ENCODE measurements around the gene TMEM163.
"Not testable (repeated sequence)": the region's sequence is repeated elsewhere in the genome, so short reads cannot be mapped to it uniquely, and the experiment has no call there.

Gene TMEM163

GRCh38 chr2:134581877-134582546 is 136.8 kb downstream of the TMEM163 start:
- DNase-seq (ENCODE audit: low read depth in 2 of 2) = no peak

DNA sequence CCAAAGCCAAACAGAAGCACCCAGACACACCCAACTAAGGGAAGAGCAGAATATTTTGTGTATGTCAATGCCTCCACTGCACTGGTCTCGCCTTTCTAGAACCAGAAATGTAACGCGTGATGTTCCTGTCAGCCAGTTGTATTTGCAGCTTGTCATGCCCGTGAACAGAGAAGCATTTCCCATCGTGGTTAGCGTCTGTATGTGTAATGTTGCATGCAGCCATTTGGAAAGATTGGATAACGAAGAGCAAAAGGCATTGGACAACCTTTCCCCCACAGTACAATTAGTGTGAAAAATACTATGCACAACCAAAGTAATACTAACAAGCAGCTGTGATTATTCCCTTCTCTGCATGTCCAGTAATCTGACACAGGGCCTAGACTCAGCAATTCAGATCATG is 140.5 kb downstream of the TMEM163 start:
- DNase-seq (ENCODE audit: low read depth in 2 of 2) = no peak

- DNase-seq (ENCODE audit: low read depth in 2 of 2) = no peak
These were observed 142.3 kb downstream of the TMEM163 start for GRCh38 chr2:134576478-134576877.

- no peak for DNase-seq (ENCODE audit: low read depth in 2 of 2)
These were observed 142.9 kb downstream of the TMEM163 start for GRCh38 chr2:134575888-134576287.

- DNase-seq (ENCODE audit: low read depth in 2 of 2) = no peak
These were observed 144.0 kb downstream of the TMEM163 start for GRCh38 chr2:134574611-134575330.

- DNase-seq (ENCODE audit: low read depth in 2 of 2) = no peak
These were observed 145.1 kb downstream of the TMEM163 start for GRCh38 chr2:134573724-134574123.

DNA sequence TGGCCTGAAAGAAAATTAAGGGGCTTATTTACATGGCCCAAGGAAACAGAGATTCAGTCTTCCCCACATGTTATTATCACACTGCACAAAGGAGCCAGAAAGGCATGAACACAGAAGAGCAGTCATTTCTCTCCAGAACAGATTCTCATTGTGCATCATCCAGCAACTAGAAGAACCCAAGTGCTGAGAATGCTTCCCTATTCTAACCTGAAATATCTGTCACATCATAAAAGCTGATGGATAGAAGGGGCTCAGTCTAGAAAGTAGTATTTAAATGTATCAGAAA is 145.8 kb downstream of the TMEM163 start:
- no peak for DNase-seq (ENCODE audit: low read depth in 2 of 2)

- no peak for DNase-seq (ENCODE audit: low read depth in 2 of 2)
These were observed 146.3 kb downstream of the TMEM163 start for GRCh38 chr2:134572314-134573084.

DNA sequence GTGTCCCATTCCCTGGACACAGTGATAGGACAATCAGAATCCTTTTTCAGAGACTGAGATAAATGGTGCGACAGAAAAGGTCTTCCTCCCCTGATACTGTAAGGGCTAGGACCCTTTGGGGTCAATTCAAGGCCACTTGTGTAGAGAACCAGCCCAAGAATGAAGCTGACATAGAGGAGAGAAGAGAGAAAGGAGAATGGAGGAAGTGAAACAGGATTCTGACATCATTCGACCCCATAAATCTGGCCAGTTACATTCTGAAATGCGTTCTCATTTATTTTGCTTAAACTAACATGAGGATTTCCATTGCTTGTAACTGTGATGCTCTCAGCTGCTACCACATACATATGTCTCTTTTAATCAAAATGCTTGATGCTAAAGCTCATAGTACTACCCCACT is 148.1 kb downstream of the TMEM163 start:
- no peak for DNase-seq (ENCODE audit: low read depth in 2 of 2)

- DNase-seq (ENCODE audit: low read depth in 2 of 2) = no peak
These were observed 150.4 kb downstream of the TMEM163 start for GRCh38 chr2:134568413-134568812.

GRCh38 chr2:134567666-134568065 is 151.1 kb downstream of the TMEM163 start:
- no peak for DNase-seq (ENCODE audit: low read depth in 2 of 2)

DNA sequence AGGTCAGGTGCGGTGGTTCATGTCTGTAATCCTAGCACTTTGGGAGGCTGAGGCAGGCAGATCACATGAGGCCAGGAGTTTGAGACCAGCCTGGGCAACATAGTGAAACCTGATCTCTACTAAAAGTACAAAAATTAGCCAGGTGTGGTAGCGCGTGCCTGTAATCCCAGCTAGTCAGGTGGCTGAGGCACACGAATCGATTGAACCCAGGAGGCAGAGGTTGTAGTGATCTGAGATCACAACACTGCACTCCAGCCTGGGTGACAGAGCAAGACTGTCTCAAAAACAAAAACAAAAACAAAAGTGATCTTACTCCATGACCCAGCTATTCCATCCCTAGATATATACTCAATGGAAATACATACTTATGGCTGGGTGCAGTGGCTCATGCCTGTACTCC is 153.8 kb downstream of the TMEM163 start:
- not testable (repeated sequence) for DNase-seq (ENCODE audit: low read depth in 2 of 2)

DNA sequence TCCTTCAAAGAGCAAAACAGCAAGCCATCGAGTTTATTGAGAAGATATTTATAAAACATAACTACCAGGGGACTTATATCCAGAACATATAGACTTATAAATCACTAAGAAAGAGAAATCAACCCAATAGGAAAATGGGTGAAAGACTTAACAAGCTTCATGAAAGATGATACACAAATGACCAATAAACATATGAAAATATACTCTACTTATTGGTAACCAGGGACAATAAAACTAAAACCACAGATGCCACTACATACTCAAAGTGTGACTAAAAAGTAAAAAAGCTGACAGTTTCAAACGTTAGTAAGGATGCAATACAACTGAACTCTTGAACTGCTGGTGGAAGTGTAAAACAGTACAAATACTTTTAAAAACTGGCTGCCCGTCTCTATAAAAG is 154.3 kb downstream of the TMEM163 start:
- no peak for DNase-seq (ENCODE audit: low read depth in 2 of 2)

DNA sequence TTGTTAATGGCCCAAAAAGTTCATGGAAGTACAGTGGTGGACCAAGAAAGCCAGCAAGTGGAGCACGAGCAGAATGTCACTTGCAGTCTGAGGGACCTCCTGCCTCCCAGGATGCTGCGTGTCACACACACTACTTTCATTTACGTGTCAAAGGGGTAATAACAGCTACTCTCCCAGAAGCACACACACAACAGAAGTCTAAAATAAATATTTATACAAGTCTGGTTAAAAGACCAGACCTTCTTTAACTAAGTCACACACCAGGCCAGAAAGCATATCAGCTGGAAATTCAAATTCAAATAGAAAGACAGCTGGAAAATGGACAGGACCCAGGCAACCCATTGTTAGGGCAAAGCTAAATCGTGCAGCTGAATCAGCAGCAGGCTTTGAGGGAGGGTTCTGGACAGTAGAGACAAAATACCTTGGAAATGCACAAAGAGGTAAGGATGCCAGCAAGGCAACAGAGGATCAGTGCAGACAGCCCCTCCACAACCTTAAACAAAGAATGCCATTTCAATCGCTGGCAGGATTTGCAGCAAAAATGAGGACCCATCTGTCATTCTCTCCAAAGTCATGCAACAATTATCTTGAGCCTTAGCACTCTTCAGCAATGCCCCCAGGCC is 160.5 kb downstream of the TMEM163 start:
- DNase-seq (ENCODE audit: low read depth in 2 of 2) = no peak

GRCh38 chr2:134555411-134555810 is 163.4 kb downstream of the TMEM163 start:
- DNase-seq (ENCODE audit: low read depth in 2 of 2) = no peak

GRCh38 chr2:134553657-134554056 is 165.1 kb downstream of the TMEM163 start:
- DNase-seq (ENCODE audit: low read depth in 2 of 2) = no peak

DNA sequence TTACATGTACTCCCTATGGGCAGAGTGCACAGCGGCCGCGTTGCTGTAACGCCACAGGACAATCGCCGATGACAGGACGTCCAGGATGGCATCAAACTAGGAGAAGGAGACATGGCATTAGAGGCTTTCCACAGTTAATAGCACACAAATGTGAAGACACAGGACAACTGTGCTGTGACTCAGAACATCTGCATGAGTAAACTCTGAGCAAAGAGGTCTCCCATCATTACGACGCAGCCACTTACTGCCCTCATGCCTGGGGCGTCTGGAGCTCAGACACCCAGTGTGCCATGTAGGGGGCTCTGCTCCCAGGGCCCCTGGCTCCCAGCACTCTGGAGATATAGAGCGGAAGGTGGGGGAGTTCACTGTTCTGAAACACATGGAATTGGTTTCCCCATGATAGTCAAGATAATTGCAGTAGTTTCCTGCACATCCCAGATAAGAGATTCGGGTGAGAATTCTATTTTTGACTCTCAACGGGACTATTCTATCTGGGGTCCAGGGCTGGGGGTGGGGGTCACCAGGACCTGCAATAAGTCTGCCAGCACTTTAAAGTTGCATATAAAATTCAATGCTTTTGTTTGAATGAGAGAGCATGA is 168.1 kb downstream of the TMEM163 start:
- DNase-seq (ENCODE audit: low read depth in 2 of 2) = no peak

DNA sequence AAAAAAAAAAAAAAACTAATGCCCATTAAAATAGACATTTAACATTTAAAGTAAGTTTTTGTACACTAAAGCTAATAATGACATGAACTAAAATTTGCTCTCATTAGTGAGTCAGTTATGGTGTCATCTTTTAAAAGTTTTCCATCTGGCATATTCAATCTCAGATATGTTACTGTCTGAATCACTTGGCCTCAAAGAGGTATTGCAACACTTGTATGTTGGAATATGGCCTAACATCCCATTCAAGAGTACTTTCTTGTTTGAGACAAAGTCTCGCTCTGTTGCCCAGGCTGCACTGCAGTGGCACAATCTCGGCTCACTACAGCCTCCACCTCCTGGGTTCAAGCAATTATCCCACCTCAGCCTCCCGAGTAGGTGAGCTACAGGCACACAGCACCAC is 169.7 kb downstream of the TMEM163 start:
- DNase-seq (ENCODE audit: low read depth in 2 of 2) = no peak

GRCh38 chr2:134540990-134541389 is 177.8 kb downstream of the TMEM163 start:
- DNase-seq (ENCODE audit: low read depth in 2 of 2) = no peak

DNA sequence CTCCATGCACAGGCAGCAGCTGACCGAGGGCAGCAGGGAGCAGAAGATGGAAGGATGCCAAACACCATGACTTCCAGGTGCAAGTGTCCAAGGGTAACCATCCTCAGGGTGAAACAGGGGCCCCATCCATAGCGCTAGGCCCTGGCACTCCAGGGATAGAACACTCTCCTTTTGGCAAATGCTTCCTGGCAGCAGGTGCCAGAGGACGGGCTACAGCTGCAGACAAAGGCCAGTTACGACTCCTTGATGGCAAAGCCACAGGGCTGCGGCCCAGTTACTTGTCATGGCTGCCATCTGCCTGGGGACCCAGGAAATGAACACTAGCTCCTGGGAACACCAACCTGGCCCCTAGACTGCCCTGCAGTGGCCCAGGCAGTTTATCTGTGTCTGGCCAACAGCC is 178.8 kb downstream of the TMEM163 start:
- no peak for DNase-seq (ENCODE audit: low read depth in 2 of 2)

GRCh38 chr2:134537702-134538101 is 181.1 kb downstream of the TMEM163 start:
- DNase-seq (ENCODE audit: low read depth in 2 of 2) = no peak

DNA sequence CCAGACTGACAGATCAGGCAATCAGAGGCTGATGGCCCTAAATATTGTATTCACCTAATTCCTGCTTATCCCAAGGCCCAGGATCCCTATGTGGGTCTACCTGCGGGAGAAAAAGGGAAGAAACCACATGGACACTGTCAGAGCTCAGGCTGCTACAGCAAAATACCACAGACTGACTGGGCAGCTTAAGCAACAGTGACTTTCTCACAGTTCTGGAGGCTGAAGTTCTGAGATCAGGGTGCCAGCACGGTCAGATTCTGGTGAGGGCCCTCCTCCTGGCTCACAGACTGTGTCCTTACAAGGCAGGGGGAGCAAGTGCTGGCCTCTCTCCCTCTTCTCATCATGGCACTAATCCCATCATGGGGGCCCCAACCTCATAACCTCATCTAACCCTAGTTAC is 181.7 kb downstream of the TMEM163 start:
- no peak for DNase-seq (ENCODE audit: low read depth in 2 of 2)
